K562 (cell line): ENCODE results near the gene PLXNA3. TPM values are rescaled to one million over a fixed set of nuclear protein-coding genes. Genes with fewer than 3 reads are reported as not detected.

ENCODE experiments used
- CHCHD3 ChIP-seq: fragments of 250-450 bp; sonication (Bioruptor Pico); IDR thresholded peaks from 2 replicates; pipeline ENCODE4 v2.1.2; 2022; ENCODE audit warnings: mild to moderate bottlenecking
- CHD2 ChIP-seq: IDR thresholded peaks from 2 replicates; pipeline ENCODE4 v1.6.1; 2011; ENCODE audit warnings: low read depth, low read length
- CXXC5 ChIP-seq: fragments of 250-450 bp; sonication (Bioruptor Pico); IDR thresholded peaks from 2 replicates; pipeline ENCODE4 v1.8.0; 2022; ENCODE audit warnings: inconsistent platforms, mild to moderate bottlenecking, moderate library complexity
- ESRRB ChIP-seq: fragments of 250-450 bp; sonication (Bioruptor Pico); IDR thresholded peaks from 2 replicates; pipeline ENCODE4 v1.5.0; 2020; ENCODE audit warnings: mild to moderate bottlenecking, moderate library complexity, borderline replicate concordance
- FOXJ3 ChIP-seq: sonication (generic); formaldehyde crosslinking; IDR thresholded peaks from 2 replicates; pipeline ENCODE4 v1.4.0; 2020; ENCODE audit warnings: mild to moderate bottlenecking, missing genetic modification reagents
- JUND ChIP-seq, 2 experiments: IDR thresholded peaks; 2 replicates in 1 of 2; 3 replicates in 1 of 2; pipeline ENCODE4 v1.6.1; 2011; ENCODE audit warnings: borderline replicate concordance in 2 of 2, low read depth in 2 of 2, low read length in 2 of 2, improper control_type of control experiment in 1 of 2, missing biosample characterization in 1 of 2, missing genetic modification characterization in 1 of 2, missing genetic modification reagents in 1 of 2
- SIX5 ChIP-seq, 2 experiments: IDR thresholded peaks; 2 replicates each; pipeline ENCODE4 v1.6.1; 2011; ENCODE audit warnings: low read length in 2 of 2, borderline replicate concordance in 1 of 2, low read depth in 1 of 2, mild to moderate bottlenecking in 1 of 2, moderate library complexity in 1 of 2; ENCODE audit not compliant: insufficient read depth in 1 of 2
- SP1 ChIP-seq: sonication (generic); formaldehyde crosslinking; IDR thresholded peaks from 2 replicates; pipeline ENCODE4 v1.8.1; 2022; ENCODE audit warnings: mild to moderate bottlenecking, missing genetic modification reagents
- SRF ChIP-seq, 2 experiments: fragments of 250-450, 450-650 bp in 1 of 2; sonication (Bioruptor Pico) in 1 of 2; sonication (generic) in 1 of 2; formaldehyde crosslinking; IDR thresholded peaks; 2 replicates each; pipeline versions ENCODE4 v1.5.0 to v1.5.1; 2020 to 2022; ENCODE audit warnings: mild to moderate bottlenecking in 1 of 2, missing genetic modification reagents in 1 of 2
- TAF1 ChIP-seq: IDR thresholded peaks from 2 replicates; pipeline ENCODE4 v1.6.1; 2011; ENCODE audit warnings: mild to moderate bottlenecking, low read length, moderate library complexity; ENCODE audit not compliant: insufficient read depth, control insufficient read depth, severe bottlenecking; ENCODE audit errors: extremely low read depth
- TAF15 ChIP-seq: fragments of 200-400 bp; formaldehyde crosslinking; IDR thresholded peaks from 2 replicates; pipeline ENCODE4 v1.6.1; 2017; ENCODE audit warnings: mild to moderate bottlenecking, low read depth, low read length, moderate library complexity
- TBP ChIP-seq: optimal IDR thresholded peaks from 2 replicates; pipeline ENCODE3; 2011; ENCODE audit warnings: low read depth, low read length, improper control_type of control experiment
- XRCC3 ChIP-seq: fragments of 450-650 bp; IDR thresholded peaks from 2 replicates; pipeline ENCODE4 v1.6.1; 2017; ENCODE audit warnings: mild to moderate bottlenecking, moderate library complexity
- ZBTB12 ChIP-seq: fragments of 250-450 bp; sonication (Bioruptor Pico); IDR thresholded peaks from 2 replicates; pipeline ENCODE4 v1.4.0; 2020
- ZNF121 ChIP-seq: sonication (generic); formaldehyde crosslinking; conservative IDR thresholded peaks from 2 replicates; pipeline ENCODE4 v1.8.0; 2022; ENCODE audit warnings: missing genetic modification reagents
- ZNF143 ChIP-seq: sonication (generic); formaldehyde crosslinking; IDR thresholded peaks from 2 replicates; pipeline ENCODE4 v1.9.0; 2022; ENCODE audit warnings: mild to moderate bottlenecking, missing genetic modification reagents
- ZNF217 ChIP-seq: sonication (generic); formaldehyde crosslinking; IDR thresholded peaks from 2 replicates; pipeline ENCODE4 v1.8.0; 2022; ENCODE audit warnings: mild to moderate bottlenecking, missing genetic modification reagents
- ZNF311 ChIP-seq: fragments of 250-450 bp; sonication (Bioruptor Pico); IDR thresholded peaks from 2 replicates; pipeline ENCODE4 v1.4.0; 2020; ENCODE audit warnings: mild to moderate bottlenecking, moderate library complexity
- ZNF354B ChIP-seq: fragments of 250-450 bp; sonication (Bioruptor Pico); IDR thresholded peaks from 2 replicates; pipeline ENCODE4 v1.4.0; 2020
- ZNF57 ChIP-seq: fragments of 450-650 bp; formaldehyde crosslinking; IDR thresholded peaks from 2 replicates; pipeline ENCODE4 v1.4.0; 2020; ENCODE audit warnings: mild to moderate bottlenecking, moderate library complexity
- polyA plus RNA-seq, 8 experiments: library from polyadenylated mRNA; depleted of rRNA in 4 of 8; stranded (reverse) in 5 of 8; unstranded in 3 of 8; fragments of >200 nt; fragmentation: Nextera tagmentation in 2 of 8; fragmentation: Illumina TruSeq in 1 of 8; extraction: Ambion mirVana in 2 of 8; extraction: Trizol in 1 of 8; gene quantifications; 2 replicates each; pipeline versions ENCODE4 v1.2.1 to v1.2.3, GENCODE V29; 2011 to 2014; ENCODE audit warnings: inconsistent platforms in 1 of 8, missing spikeins in 1 of 8
- total RNA-seq, 7 experiments: library from RNA; depleted of rRNA in 6 of 7; stranded (reverse); fragments of >200 nt in 6 of 7; fragmentation: Illumina TruSeq in 2 of 7; extraction: Trizol in 2 of 7; gene quantifications; 2 replicates each; pipeline versions ENCODE4 v1.2.1 to v1.2.3, GENCODE V29; 2011 to 2021; ENCODE audit warnings: low replicate concordance in 1 of 7
- TF ChIP-seq, protein P1 (sequence below): sonication (generic); formaldehyde crosslinking; IDR thresholded peaks from 2 replicates; pipeline ENCODE4 v1.8.0; 2023; ENCODE audit warnings: mild to moderate bottlenecking, missing genetic modification reagents
- TF ChIP-seq, protein P2 (sequence below), 3 experiments: fragments of 200-800 bp in 1 of 3; fragments of 250-450 bp in 1 of 3; fragments of 450-650 bp in 1 of 3; sonication (Bioruptor Pico) in 1 of 3; sonication (Bioruptor generic) in 1 of 3; formaldehyde crosslinking in 1 of 3; IDR thresholded peaks; 2 replicates each; pipeline versions ENCODE4 v1.6.1 to v1.8.0; 2016 to 2022; ENCODE audit warnings: mild to moderate bottlenecking in 2 of 3, missing genetic modification characterization in 2 of 3, missing compliant biosample characterization in 1 of 3, moderate library complexity in 1 of 3

PLXNA3 gene
- total and polyA plus RNA-seq, 9 of the 15 experiments (the other 6 are each of a cell fraction or from before 2014, with no cell fraction given), result 0.32 to 47.8 (median 7.5) TPM

DNA sequence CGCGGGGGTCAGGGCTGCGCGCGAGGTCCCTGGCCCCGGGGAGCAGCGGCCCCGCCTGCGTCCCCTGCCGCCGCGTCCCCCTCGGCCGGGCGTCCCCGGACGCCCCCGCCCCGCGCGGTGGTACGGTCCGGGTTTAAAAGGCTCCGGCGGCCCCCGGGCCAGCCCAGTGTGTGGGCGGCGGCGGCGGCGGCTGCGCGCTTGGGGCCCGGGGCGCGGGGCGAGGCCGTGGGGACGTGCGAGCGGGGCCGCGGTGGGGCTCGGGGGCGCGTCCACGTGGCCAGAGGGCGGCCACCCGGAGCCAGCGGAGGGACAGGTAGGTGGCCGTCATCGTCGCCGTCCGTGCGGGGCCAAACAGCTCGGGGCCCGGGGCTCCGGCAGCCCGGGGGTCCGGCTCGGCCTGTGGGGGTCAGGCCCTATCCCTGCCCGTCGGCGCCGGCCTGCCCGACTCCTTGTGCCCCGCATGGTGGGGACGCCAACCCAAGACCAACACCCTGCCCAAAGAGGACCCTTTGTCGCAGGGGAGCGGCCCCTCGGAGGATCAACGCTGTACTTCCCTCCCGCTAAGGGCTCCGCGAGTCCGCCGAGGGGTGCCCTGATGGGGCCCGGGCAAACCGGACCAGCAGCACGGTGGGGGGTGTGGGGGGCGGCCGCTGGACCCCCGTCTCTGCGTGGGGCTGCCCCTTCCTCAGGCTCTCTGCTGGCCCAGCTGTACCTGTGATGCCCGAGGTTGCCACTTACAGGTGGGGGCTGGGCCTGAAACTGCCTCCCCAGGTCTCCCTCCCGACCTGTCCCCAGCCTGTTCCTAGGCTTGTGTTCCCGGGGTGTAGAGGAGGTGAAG lies at the start of gene PLXNA3 (continued):
- no peak for TF ChIP-seq XRCC3
- TF ChIP-seq, protein P1, sequence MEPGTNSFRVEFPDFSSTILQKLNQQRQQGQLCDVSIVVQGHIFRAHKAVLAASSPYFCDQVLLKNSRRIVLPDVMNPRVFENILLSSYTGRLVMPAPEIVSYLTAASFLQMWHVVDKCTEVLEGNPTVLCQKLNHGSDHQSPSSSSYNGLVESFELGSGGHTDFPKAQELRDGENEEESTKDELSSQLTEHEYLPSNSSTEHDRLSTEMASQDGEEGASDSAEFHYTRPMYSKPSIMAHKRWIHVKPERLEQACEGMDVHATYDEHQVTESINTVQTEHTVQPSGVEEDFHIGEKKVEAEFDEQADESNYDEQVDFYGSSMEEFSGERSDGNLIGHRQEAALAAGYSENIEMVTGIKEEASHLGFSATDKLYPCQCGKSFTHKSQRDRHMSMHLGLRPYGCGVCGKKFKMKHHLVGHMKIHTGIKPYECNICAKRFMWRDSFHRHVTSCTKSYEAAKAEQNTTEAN (CRISPR knock-in tag), result no peak
- peak; percentile 77 for TF ChIP-seq CXXC5 (CRISPR knock-in tag)
- TF ChIP-seq JUND (IDR thresholded peaks at IDR 0.05; ENCODE audit: borderline replicate concordance, low read depth, low read length), result peak; percentile 43; the same call in 1 of the 2 replicates
- TF ChIP-seq JUND (tag; IDR thresholded peaks at IDR 0.05; ENCODE audit: borderline replicate concordance, low read depth, low read length), result no peak
- peak; percentile 40; the same call in 1 of the 2 replicates for TF ChIP-seq SP1
- TF ChIP-seq SRF (CRISPR knock-in tag; IDR thresholded peaks at IDR 0.05), result no peak
- TF ChIP-seq ZNF57 (CRISPR knock-in tag), result no peak
- no peak for TF ChIP-seq CHCHD3 (CRISPR knock-in tag)
- no peak for TF ChIP-seq ZNF143
- no peak for TF ChIP-seq ZBTB12
- TF ChIP-seq ZNF354B, result no peak
- TF ChIP-seq, protein P2, sequence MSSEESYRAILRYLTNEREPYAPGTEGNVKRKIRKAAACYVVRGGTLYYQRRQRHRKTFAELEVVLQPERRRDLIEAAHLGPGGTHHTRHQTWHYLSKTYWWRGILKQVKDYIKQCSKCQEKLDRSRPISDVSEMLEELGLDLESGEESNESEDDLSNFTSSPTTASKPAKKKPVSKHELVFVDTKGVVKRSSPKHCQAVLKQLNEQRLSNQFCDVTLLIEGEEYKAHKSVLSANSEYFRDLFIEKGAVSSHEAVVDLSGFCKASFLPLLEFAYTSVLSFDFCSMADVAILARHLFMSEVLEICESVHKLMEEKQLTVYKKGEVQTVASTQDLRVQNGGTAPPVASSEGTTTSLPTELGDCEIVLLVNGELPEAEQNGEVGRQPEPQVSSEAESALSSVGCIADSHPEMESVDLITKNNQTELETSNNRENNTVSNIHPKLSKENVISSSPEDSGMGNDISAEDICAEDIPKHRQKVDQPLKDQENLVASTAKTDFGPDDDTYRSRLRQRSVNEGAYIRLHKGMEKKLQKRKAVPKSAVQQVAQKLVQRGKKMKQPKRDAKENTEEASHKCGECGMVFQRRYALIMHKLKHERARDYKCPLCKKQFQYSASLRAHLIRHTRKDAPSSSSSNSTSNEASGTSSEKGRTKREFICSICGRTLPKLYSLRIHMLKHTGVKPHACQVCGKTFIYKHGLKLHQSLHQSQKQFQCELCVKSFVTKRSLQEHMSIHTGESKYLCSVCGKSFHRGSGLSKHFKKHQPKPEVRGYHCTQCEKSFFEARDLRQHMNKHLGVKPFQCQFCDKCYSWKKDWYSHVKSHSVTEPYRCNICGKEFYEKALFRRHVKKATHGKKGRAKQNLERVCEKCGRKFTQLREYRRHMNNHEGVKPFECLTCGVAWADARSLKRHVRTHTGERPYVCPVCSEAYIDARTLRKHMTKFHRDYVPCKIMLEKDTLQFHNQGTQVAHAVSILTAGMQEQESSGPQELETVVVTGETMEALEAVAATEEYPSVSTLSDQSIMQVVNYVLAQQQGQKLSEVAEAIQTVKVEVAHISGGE (CRISPR knock-in tag; IDR thresholded peaks at IDR 0.05), result 0 out of 6 replicates have a peak, but pooled peaks of 1 of the 3 experiments have one; percentile 28
- TF ChIP-seq TAF1, result peak; percentile 66
- no peak for TF ChIP-seq ZNF311 (CRISPR knock-in tag)
- no peak for TF ChIP-seq ESRRB (CRISPR knock-in tag)
- TF ChIP-seq ZNF217 (CRISPR knock-in tag), result no peak
- TF ChIP-seq TAF15, result no peak
- no peak for TF ChIP-seq CHD2
- no peak for TF ChIP-seq ZNF121 (CRISPR knock-in tag)
- TF ChIP-seq TBP, result peak; percentile 94
- TF ChIP-seq SIX5 (IDR thresholded peaks at IDR 0.05; ENCODE audit: borderline replicate concordance in 1 of 2, insufficient read depth in 1 of 2, low read depth in 1 of 2, low read length in 2 of 2), result no peak
- no peak for TF ChIP-seq FOXJ3 (CRISPR knock-in tag)
